Activated CD4-positive, alpha-beta T cell treated with anti-CD3 and anti-CD28 coated beads, Interleukin-2, amount 10 ng/mL, durations not matched to agents 7 days and 5 days (primary cell): ENCODE data around the gene NDC1. TPM values are rescaled to one million over a fixed set of nuclear protein-coding genes. Genes with fewer than 3 reads are reported as not detected.

Source experiments
- CTCF ChIA-PET: fragments of 350-600 bp; sonication (Branson Sonifier 250); formaldehyde crosslinking; loops from one replicate; lab custom pipeline; 2021; ENCODE audit warnings: antibody characterized with exemption; lab: Charles Lee
- POLR2A ChIA-PET: fragments of 350-600 bp; sonication (Branson Sonifier 250); formaldehyde crosslinking; loops from one replicate; lab custom pipeline; 2021; ENCODE audit warnings: antibody characterized with exemption; lab: Charles Lee
- DNase-seq: peaks from one replicate; pipeline ENCODE4 v3.0.0-alpha.2; 2020
- H3K27ac Mint-ChIP-seq: one replicate; pipeline ENCODE4 v1.8.0; 2021; ENCODE audit warnings: mild to moderate bottlenecking, moderate library complexity, mixed read lengths
- H3K27me3 Mint-ChIP-seq: one replicate; pipeline ENCODE4 v1.8.0; 2021; ENCODE audit warnings: mixed read lengths
- H3K36me3 Mint-ChIP-seq: one replicate; pipeline ENCODE4 v1.8.0; 2021; ENCODE audit warnings: low read depth, mixed read lengths
- H3K4me1 Mint-ChIP-seq: one replicate; pipeline ENCODE4 v1.8.0; 2021; ENCODE audit warnings: mixed read lengths
- H3K4me3 Mint-ChIP-seq: one replicate; pipeline ENCODE4 v1.8.0; 2021; ENCODE audit warnings: mild to moderate bottlenecking, moderate library complexity, mixed read lengths
- H3K9me3 Mint-ChIP-seq: one replicate; pipeline ENCODE4 v1.8.0; 2021; ENCODE audit warnings: mixed read lengths
- total RNA-seq, 2 experiments: library from RNA; stranded (reverse); gene quantifications; one replicate each; pipeline ENCODE4 v1.2.3, GENCODE V29; 2021

Gene NDC1
- total RNA-seq, 2 experiments from 2014 or later: 25.4 to 26.6 TPM

DNA sequence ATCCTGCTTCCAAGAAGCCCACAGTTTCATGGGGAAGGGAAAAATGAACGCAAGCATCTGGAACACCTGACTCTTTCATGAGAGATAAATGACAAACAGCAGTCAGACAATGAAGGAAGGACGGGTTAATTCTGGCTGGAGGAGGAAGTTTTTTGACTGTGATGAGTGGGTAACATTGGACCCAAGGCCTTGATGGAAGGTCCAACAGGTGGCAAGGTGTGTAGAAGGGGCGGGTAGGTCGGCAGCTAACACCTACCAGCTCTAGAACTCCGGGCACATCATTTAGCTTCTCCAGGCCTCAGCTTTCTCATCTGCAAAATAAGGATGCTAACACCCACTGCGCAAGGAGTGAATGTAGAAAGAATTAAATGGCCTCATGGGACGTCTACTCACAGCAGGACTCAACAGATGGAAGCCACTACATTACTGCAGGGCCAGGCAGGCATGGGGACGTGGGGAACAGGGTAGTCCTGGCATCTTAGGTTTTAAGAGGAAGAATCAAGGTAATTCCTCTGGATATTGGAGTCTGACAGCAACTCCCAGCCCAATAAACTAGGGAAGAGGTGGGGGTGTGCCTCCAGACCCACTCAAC is 112.0 kb downstream of the NDC1 start:
- H3K27me3 Mint-ChIP-seq: peaks cover 8% of the 10 kb centered on the region
- H3K36me3 Mint-ChIP-seq: no peaks in the 10 kb centered on the region
- no peak overlapping the region for H3K4me3 Mint-ChIP-seq
- ChIA-PET POLR2A (no interaction called here), CTCF (interaction anchor here (0.6 kb wide), 1 partner anchor 52 kb away, joined by 4 read pairs; no protein-coding TSS in a partner anchor)
- no peak for DNase-seq
- H3K4me1 Mint-ChIP-seq: no peaks in the 10 kb centered on the region
- no peak overlapping the region for H3K27ac Mint-ChIP-seq
- H3K9me3 Mint-ChIP-seq: no peaks in the 10 kb centered on the region

DNA sequence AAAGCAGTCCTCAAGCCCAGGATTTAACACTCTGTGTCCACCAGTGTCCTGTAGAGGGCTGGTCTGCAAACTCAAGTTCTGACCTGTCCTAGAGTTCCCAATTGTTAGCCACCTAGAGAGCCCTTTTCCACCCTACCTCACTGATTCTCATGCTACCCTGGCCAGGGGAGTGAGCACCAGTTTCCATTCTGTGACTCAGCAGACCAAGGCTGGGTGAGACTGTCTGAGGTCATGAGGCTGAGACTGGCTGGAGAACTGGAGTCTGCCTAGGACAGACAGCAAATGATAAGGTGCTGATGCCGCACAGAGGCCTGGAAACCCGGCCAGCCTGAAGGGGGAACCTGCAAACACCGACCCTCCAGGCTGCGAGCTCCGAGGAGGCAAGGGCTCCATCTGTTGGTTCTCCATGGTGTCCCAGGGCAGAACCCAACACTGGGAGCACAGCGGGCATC is 112.8 kb downstream of the NDC1 start:
- ChIA-PET POLR2A (no interaction called here), CTCF (interaction anchor here (0.8 to 1.4 kb wide), 2 partner anchors 12 to 33 kb away, joined by 3 to 4 read pairs; no protein-coding TSS in a partner anchor)

DNA sequence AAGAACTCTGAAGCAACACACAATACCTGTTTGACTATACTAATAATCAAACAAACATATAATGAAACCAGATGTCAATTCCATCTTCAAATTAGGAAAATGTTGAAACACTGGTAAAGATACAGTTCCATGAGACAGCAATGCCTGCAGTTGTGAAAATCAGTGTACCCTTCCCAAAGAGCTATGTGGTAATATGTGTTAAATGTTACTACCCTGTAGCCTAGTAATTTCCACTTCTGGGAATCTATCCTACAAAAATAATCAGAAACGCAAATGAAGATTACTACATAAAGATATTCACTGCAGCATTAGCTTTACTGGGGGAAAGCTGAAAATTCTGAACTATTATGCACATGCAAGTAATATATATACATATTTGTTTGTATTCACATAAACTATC is 116.1 kb downstream of the NDC1 start:
- H3K9me3 Mint-ChIP-seq: no peaks in the 10 kb centered on the region
- H3K4me3 Mint-ChIP-seq: no peak overlapping the region
- H3K4me1 Mint-ChIP-seq: no peaks in the 10 kb centered on the region
- H3K27ac Mint-ChIP-seq: no peak overlapping the region
- CTCF ChIA-PET: interaction anchor here (1.2 kb wide), 1 partner anchor 11 kb away, joined by 4 read pairs; no protein-coding TSS in a partner anchor
- peaks cover 10% of the 10 kb centered on the region for H3K27me3 Mint-ChIP-seq
- POLR2A ChIA-PET: no interaction called here
- DNase-seq: no peak
- H3K36me3 Mint-ChIP-seq: no peaks in the 10 kb centered on the region

More for the DNA sequence above, 112.8 kb downstream of the NDC1 start:
- DNase-seq: no peak
- no peaks in the 10 kb centered on the region for H3K36me3 Mint-ChIP-seq
- H3K27me3 Mint-ChIP-seq: peaks cover 6% of the 10 kb centered on the region
- no peaks in the 10 kb centered on the region for H3K4me1 Mint-ChIP-seq
- H3K4me3 Mint-ChIP-seq: no peak overlapping the region
- H3K9me3 Mint-ChIP-seq: no peaks in the 10 kb centered on the region
- no peak overlapping the region for H3K27ac Mint-ChIP-seq

DNA sequence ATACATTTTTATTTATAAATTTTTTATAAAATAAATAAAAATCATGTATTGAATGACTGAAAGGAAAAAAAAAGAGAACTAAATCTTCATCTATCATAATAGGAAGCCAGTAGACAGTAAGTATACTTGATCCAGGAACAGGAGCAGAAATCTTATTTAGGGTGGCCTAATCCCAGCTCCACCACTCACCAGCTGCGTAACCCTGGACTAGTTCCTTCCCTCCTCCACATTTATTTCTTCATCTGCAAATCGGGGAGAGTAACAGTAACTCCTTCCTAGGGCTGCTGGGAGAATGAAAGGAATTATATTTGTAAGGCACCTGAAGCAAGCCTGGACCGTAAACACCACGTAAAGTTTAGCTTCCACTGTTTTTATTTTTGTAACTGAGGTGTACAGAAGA is 117.0 kb downstream of the NDC1 start:
- CTCF ChIA-PET: interaction anchor here (1.2 kb wide), 1 partner anchor 12 kb away, joined by 4 read pairs; no protein-coding TSS in a partner anchor
- H3K27ac Mint-ChIP-seq: no peak overlapping the region
- no peaks in the 10 kb centered on the region for H3K36me3 Mint-ChIP-seq
- DNase-seq: no peak
- POLR2A ChIA-PET: no interaction called here
- H3K9me3 Mint-ChIP-seq: no peaks in the 10 kb centered on the region
- peaks cover 10% of the 10 kb centered on the region for H3K27me3 Mint-ChIP-seq
- H3K4me1 Mint-ChIP-seq: no peaks in the 10 kb centered on the region
- no peak overlapping the region for H3K4me3 Mint-ChIP-seq

DNA sequence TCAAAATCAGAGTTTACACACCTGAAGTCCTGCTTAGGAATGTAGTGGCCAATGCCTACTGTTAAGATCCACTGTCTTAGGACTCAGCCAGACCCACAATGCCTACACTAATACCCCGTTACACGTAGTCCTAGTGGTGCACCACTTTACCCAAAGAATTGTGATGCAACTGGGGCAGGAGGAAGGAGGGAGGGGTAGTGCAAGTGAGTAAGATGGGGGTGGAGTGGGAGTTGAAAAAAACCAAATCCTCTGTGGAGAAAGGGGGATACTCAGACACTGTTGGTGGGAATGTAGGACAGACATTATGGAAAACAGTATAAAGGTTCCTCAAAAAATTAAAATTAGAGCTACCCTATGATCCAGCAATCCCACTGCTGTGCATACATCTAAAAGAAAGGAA is 118.6 kb downstream of the NDC1 start:
- no peaks in the 10 kb centered on the region for H3K4me1 Mint-ChIP-seq
- CTCF ChIA-PET: no interaction called here
- no peaks in the 10 kb centered on the region for H3K36me3 Mint-ChIP-seq
- no peaks in the 10 kb centered on the region for H3K9me3 Mint-ChIP-seq
- peaks cover 4% of the 10 kb centered on the region for H3K27me3 Mint-ChIP-seq
- POLR2A ChIA-PET: no interaction called here
- no peak for DNase-seq
- no peak overlapping the region for H3K4me3 Mint-ChIP-seq
- no peak overlapping the region for H3K27ac Mint-ChIP-seq

GRCh38 chr1:53718443-53718842 is 119.7 kb downstream of the NDC1 start:
- POLR2A ChIA-PET: no interaction called here
- H3K4me3 Mint-ChIP-seq: no peak overlapping the region
- H3K27ac Mint-ChIP-seq: no peak overlapping the region
- H3K9me3 Mint-ChIP-seq: no peaks in the 10 kb centered on the region
- CTCF ChIA-PET: no interaction called here
- DNase-seq: no peak
- no peaks in the 10 kb centered on the region for H3K36me3 Mint-ChIP-seq
- H3K4me1 Mint-ChIP-seq: no peaks in the 10 kb centered on the region
- peaks cover 4% of the 10 kb centered on the region for H3K27me3 Mint-ChIP-seq

DNA sequence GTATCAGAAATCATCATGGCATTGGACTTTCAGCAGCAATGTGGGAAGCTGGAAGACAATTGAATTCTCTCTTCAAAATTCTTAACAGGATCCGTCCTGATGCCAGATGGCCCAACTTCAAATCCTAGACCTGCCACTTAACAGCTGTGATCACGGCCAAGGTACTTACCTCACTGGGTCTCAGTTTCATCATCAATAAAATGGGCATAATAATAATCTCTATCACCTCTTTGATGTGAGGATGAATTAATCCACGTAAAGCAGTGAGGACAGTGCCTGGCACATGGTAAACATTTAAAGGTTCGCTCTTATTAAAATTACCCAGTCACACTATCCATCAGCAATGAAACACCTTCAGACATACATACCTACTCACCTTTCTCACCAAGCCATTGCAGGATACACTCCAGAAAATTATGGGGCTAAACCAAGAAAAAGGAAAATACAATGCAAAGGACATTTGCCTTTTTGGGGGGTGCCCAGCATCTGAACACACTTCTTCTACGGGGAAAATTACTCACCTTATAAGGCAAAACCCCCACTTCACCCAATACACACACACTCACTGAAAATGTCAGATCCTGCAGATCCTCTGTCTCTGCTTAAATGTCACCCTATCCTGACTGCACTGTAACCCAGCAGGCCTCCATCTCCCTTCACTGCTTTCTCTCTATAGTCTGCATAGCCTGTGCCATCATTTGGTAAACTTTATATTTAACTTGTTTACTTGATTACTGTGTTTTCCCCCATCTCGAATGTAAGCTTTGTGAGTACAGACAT is 120.9 kb downstream of the NDC1 start:
- Mint-ChIP-seq H3K27ac (no peak overlapping the region), H3K36me3 (no peaks in the 10 kb centered on the region), H3K27me3 (peaks cover 4% of the 10 kb centered on the region), H3K9me3 (no peaks in the 10 kb centered on the region), H3K4me3 (no peak overlapping the region), H3K4me1 (no peaks in the 10 kb centered on the region)
- CTCF ChIA-PET: no interaction called here
- POLR2A ChIA-PET: no interaction called here
- no peak for DNase-seq

DNA sequence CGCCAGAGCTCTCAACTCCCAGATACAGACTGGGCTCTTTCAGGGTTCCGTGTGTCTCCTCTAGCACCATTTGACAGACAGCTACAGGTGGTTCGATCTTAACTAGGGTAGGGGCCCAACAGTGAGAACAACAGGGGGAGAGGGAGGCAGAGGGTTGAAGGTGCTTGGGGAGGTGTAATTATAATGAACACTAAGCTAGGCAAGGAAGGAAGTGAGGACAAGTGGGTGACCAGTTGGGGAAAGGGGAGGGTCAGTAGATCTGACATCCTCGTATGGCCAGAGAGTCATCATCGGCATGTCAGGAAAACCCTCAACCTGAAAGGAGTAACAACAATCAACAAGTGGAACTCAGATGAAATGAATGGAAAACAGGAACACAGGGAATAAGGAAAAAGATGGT is 121.9 kb downstream of the NDC1 start:
- CTCF ChIA-PET: interaction anchor here (0.8 kb wide), 1 partner anchor 68 kb away, joined by 3 read pairs; no protein-coding TSS in a partner anchor
- no peaks in the 10 kb centered on the region for H3K4me1 Mint-ChIP-seq
- H3K9me3 Mint-ChIP-seq: no peaks in the 10 kb centered on the region
- no peaks in the 10 kb centered on the region for H3K36me3 Mint-ChIP-seq
- no peak overlapping the region for H3K4me3 Mint-ChIP-seq
- no peak for DNase-seq
- POLR2A ChIA-PET: no interaction called here
- H3K27ac Mint-ChIP-seq: no peak overlapping the region
- H3K27me3 Mint-ChIP-seq: peaks cover 4% of the 10 kb centered on the region

DNA sequence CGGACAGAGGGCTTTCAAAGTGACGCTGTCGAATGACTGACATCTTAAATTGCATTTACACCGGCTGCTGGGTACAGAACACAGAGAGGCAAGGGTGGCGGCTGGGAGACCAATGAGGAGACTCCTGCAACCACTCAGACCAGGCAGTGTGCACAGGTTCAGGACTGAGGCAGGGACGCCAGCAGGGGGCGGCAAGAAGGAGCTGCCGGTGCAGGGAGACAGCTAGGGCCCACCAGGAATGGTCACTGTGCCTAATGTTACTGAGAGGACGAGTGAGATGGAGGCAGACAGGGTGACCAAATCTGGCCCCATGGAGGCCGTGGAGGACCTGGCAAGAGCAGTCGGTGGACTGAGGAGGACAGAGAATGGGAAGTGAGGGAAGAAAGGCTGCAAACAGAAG is 122.6 kb downstream of the NDC1 start:
- DNase-seq: no peak
- Mint-ChIP-seq H3K27ac (no peak overlapping the region), H3K36me3 (no peaks in the 10 kb centered on the region), H3K4me3 (no peak overlapping the region), H3K27me3 (peaks cover 4% of the 10 kb centered on the region), H3K4me1 (no peaks in the 10 kb centered on the region), H3K9me3 (no peaks in the 10 kb centered on the region)
- ChIA-PET POLR2A (no interaction called here), CTCF (interaction anchor here (0.8 kb wide), 1 partner anchor 69 kb away, joined by 3 read pairs; no protein-coding TSS in a partner anchor)

Other genes with a start within 250 kb of the NDC1 start
- not detected for gene GLIS1, start 99.1 kb downstream of the NDC1 start, total RNA-seq
- gene YIPF1, start 51.5 kb upstream of the NDC1 start, total RNA-seq: 10 to 100 TPM; 16.3 to 20.6 TPM
- not detected for gene DIO1, start 55.9 kb upstream of the NDC1 start, total RNA-seq
- 10 to 100 TPM; 71.8 to 74.3 TPM for gene IFT25, start 107.4 kb upstream of the NDC1 start, total RNA-seq
- 10 to 100 TPM; 19.5 to 19.9 TPM for gene LRRC42, start 108.1 kb upstream of the NDC1 start, total RNA-seq
- gene LDLRAD1, start 179.9 kb upstream of the NDC1 start, total RNA-seq: not detected
- 100 to 1,000 TPM; 195 to 210 TPM for gene TMEM59, start 214.9 kb upstream of the NDC1 start, total RNA-seq
- 10 to 100 TPM; 13.5 to 14.9 TPM for gene TCEANC2, start 215.3 kb upstream of the NDC1 start, total RNA-seq